OCI-LY1 (cell line): ENCODE results near the gene CNNM4.

ENCODE experiments used
- H2AFZ ChIP-seq: fragments of 200-600 bp; sonication (generic), shearing (Covaris generic); 2 replicates; pipeline ENCODE4 v1.6.0; 2014; ENCODE audit warnings: antibody characterized with exemption, mild to moderate bottlenecking, low read length
- H3F3A ChIP-seq: fragments of 200-600 bp; sonication (generic), shearing (Covaris generic); 2 replicates; pipeline ENCODE4 v1.6.0; 2014; ENCODE audit warnings: mild to moderate bottlenecking, antibody characterized with exemption, low read length, moderate library complexity; ENCODE audit not compliant: insufficient read depth
- H3K27ac ChIP-seq: fragments of 200-600 bp; sonication (generic); 2 replicates; pipeline ENCODE4 v1.5.1; 2014; ENCODE audit warnings: low read length, mixed run types, mild to moderate bottlenecking, low read depth; ENCODE audit not compliant: poor library complexity, severe bottlenecking
- H3K27me3 ChIP-seq: fragments of 200-600 bp; sonication (generic); 2 replicates; pipeline ENCODE4 v1.6.0; 2014; ENCODE audit warnings: antibody characterized with exemption, mild to moderate bottlenecking, low read length, moderate library complexity; ENCODE audit not compliant: insufficient read depth
- H3K36me3 ChIP-seq: fragments of 200-600 bp; sonication (generic); 2 replicates; pipeline ENCODE4 v1.6.1; 2014; ENCODE audit warnings: mild to moderate bottlenecking, antibody characterized with exemption, low read length, moderate library complexity, mixed read lengths; ENCODE audit not compliant: insufficient read depth
- H3K4me1 ChIP-seq: fragments of 200-600 bp; sonication (generic); 2 replicates; pipeline ENCODE4 v1.5.1; 2014; ENCODE audit warnings: mild to moderate bottlenecking, low read length, moderate library complexity; ENCODE audit not compliant: insufficient read depth, severe bottlenecking
- H3K4me2 ChIP-seq: fragments of 200-600 bp; sonication (generic), shearing (Covaris generic); 2 replicates; pipeline ENCODE4 v1.6.1; 2014; ENCODE audit warnings: low read length
- H3K4me3 ChIP-seq: fragments of 200-600 bp; sonication (generic); 2 replicates; pipeline ENCODE4 v1.5.1; 2014; ENCODE audit warnings: low read length, low read depth, mild to moderate bottlenecking, mixed read lengths; ENCODE audit not compliant: poor library complexity, severe bottlenecking
- H3K79me2 ChIP-seq: fragments of 200-600 bp; shearing (Covaris generic); 2 replicates; pipeline ENCODE4 v1.6.1; 2016; ENCODE audit warnings: mixed run types, low read length, mixed read lengths; ENCODE audit not compliant: insufficient read depth
- H3K9ac ChIP-seq: fragments of 200-600 bp; sonication (generic), shearing (Covaris generic); 2 replicates; pipeline ENCODE4 v1.6.1; 2014; ENCODE audit warnings: mild to moderate bottlenecking, low read length, mixed read lengths
- H3K9me2 ChIP-seq: fragments of 200-600 bp; sonication (generic), shearing (Covaris generic); 2 replicates; pipeline ENCODE4 v1.6.1; 2014; ENCODE audit warnings: low read depth, mild to moderate bottlenecking, low read length, mixed read lengths
- H3K9me3 ChIP-seq: fragments of 200-600 bp; shearing (Covaris generic); 2 replicates; pipeline ENCODE4 v1.6.1; 2014; ENCODE audit warnings: low read length, mixed read lengths
- H4K20me1 ChIP-seq: fragments of 200-600 bp; sonication (generic), shearing (Covaris generic); 2 replicates; pipeline ENCODE4 v1.6.0; 2016; ENCODE audit warnings: mild to moderate bottlenecking, low read length; ENCODE audit not compliant: insufficient read depth
- CTCF ChIP-seq: fragments of 200-600 bp; sonication (generic), shearing (Covaris generic); IDR thresholded peaks from 2 replicates; pipeline ENCODE4 v1.5.1; 2017; ENCODE audit warnings: mild to moderate bottlenecking, antibody characterized with exemption, low read length, moderate library complexity, mixed read lengths
- EZH2 ChIP-seq: fragments of 200-600 bp; sonication (generic), shearing (Covaris generic); IDR thresholded peaks from 2 replicates; pipeline ENCODE4 v1.8.0; 2017; ENCODE audit warnings: borderline replicate concordance, mixed run types, mild to moderate bottlenecking, antibody characterized with exemption, low read length, moderate library complexity, mixed read lengths

Gene CNNM4

GRCh38 chr2:96775160-96775559 is 14.5 kb downstream of the CNNM4 start:
- no peaks in the 10 kb centered on the region for H3K27me3 ChIP-seq
- no peak overlapping the region for H2AFZ ChIP-seq
- no peaks in the 10 kb centered on the region for H3F3A ChIP-seq
- no peak overlapping the region for H3K4me2 ChIP-seq
- no peaks in the 10 kb centered on the region for H3K9me2 ChIP-seq
- H4K20me1 ChIP-seq, result no peaks in the 10 kb centered on the region
- H3K27ac ChIP-seq, result no peak overlapping the region
- no peaks in the 10 kb centered on the region for H3K79me2 ChIP-seq
- no peaks in the 10 kb centered on the region for H3K36me3 ChIP-seq
- H3K9ac ChIP-seq, result no peak overlapping the region
- no peaks in the 10 kb centered on the region for H3K9me3 ChIP-seq
- peaks cover 18% of the 10 kb centered on the region for H3K4me1 ChIP-seq
- no peak overlapping the region for H3K4me3 ChIP-seq
- TF ChIP-seq CTCF (no peak), EZH2 (no peak)

GRCh38 chr2:96783388-96783787 is 22.7 kb downstream of the CNNM4 start:
- no peaks in the 10 kb centered on the region for H4K20me1 ChIP-seq
- no peaks in the 10 kb centered on the region for H3K9me2 ChIP-seq
- TF ChIP-seq EZH2 (no peak), CTCF (no peak)
- no peaks in the 10 kb centered on the region for H3K36me3 ChIP-seq
- no peak overlapping the region for H3K4me3 ChIP-seq
- H3K79me2 ChIP-seq, result no peaks in the 10 kb centered on the region
- H3K9me3 ChIP-seq, result no peaks in the 10 kb centered on the region
- no peaks in the 10 kb centered on the region for H3F3A ChIP-seq
- H3K27ac ChIP-seq, result no peak overlapping the region
- no peaks in the 10 kb centered on the region for H3K27me3 ChIP-seq
- H3K9ac ChIP-seq, result no peak overlapping the region
- no peak overlapping the region for H3K4me2 ChIP-seq
- no peaks in the 10 kb centered on the region for H3K4me1 ChIP-seq
- no peak overlapping the region for H2AFZ ChIP-seq

GRCh38 chr2:96787411-96787810 is 26.7 kb downstream of the CNNM4 start:
- Histone ChIP-seq H3K4me3 (no peak overlapping the region), H3K79me2 (no peaks in the 10 kb centered on the region), H3K4me2 (no peak overlapping the region), H4K20me1 (no peaks in the 10 kb centered on the region), H3K27ac (no peak overlapping the region), H3K27me3 (no peaks in the 10 kb centered on the region), H3K36me3 (no peaks in the 10 kb centered on the region), H3K9me3 (no peaks in the 10 kb centered on the region), H3K9ac (no peak overlapping the region), H3K4me1 (no peaks in the 10 kb centered on the region), H3K9me2 (no peaks in the 10 kb centered on the region), H2AFZ (no peak overlapping the region), H3F3A (no peaks in the 10 kb centered on the region)
- no peak for TF ChIP-seq CTCF
- no peak for TF ChIP-seq EZH2
